ENCODE results near the gene MROH2A.

- TF ChIP-seq EZH2phosphoT487 (IDR thresholded peaks at IDR 0.05; ENCODE audit: insufficient read depth, low read depth) (no peak), EZH2 (IDR thresholded peaks at IDR 0.05; ENCODE audit: insufficient read depth, poor library complexity, severe bottlenecking) (no peak)
These were observed 88.3 kb downstream of the MROH2A start for GRCh38 chr2:233866479-233866878.
